Brain microvascular endothelial cell (primary cell): Measurements from ENCODE around the gene TRPM4.

ENCODE experiments used
- DNase-seq: peaks from one replicate; pipeline ENCODE4 v3.0.0-alpha.2; 2020
- H3K27ac ChIP-seq: fragments of 250-450 bp; sonication (Bioruptor Pico); 2 replicates; pipeline ENCODE4 v1.5.1; 2020; ENCODE audit warnings: mild to moderate bottlenecking, moderate library complexity
- H3K27me3 ChIP-seq: fragments of 250-450 bp; sonication (Bioruptor Pico); replicated peaks from 2 replicates; pipeline ENCODE4 v1.5.1; 2020; ENCODE audit warnings: mild to moderate bottlenecking
- H3K36me3 ChIP-seq: fragments of 250-450 bp; sonication (Bioruptor Pico); replicated peaks from 2 replicates; pipeline ENCODE4 v1.5.1; 2020; ENCODE audit warnings: mild to moderate bottlenecking
- H3K4me3 ChIP-seq: 2 replicates; pipeline ENCODE4 v1.5.1; 2011; ENCODE audit warnings: low read depth, mild to moderate bottlenecking, control low read depth, low read length, moderate library complexity
- CTCF ChIP-seq: IDR thresholded peaks from 2 replicates; pipeline ENCODE4 v1.5.1; 2011; ENCODE audit warnings: low read depth, mild to moderate bottlenecking, moderate library complexity, low read length, control low read depth, inconsistent platforms; ENCODE audit errors: missing control alignments
- in situ Hi-C: cut with HindIII; loops from 2 replicates; pipeline ENCODE4 v1.10.0; 2017; ENCODE audit warnings: low sequenced_read_pairs, low pct_ligation_motif_present

Gene TRPM4

GRCh38 chr19:49247676-49248075 lies 90.1 kb downstream of the TRPM4 start:
- H3K27me3 ChIP-seq = no peaks in the 10 kb centered on the region
- DNase-seq = no peak
- in situ Hi-C loops = no loop called here
- no peak overlapping the region for H3K27ac ChIP-seq
- no peak overlapping the region for H3K4me3 ChIP-seq
- H3K36me3 ChIP-seq = no peaks in the 10 kb centered on the region
- no peak for TF ChIP-seq CTCF

- H3K27ac ChIP-seq = no peak overlapping the region
- DNase-seq = no peak
- H3K4me3 ChIP-seq = no peak overlapping the region
- H3K36me3 ChIP-seq = no peaks in the 10 kb centered on the region
- H3K27me3 ChIP-seq = no peaks in the 10 kb centered on the region
- no peak for TF ChIP-seq CTCF
- in situ Hi-C loops = no loop called here
Measured at GRCh38 chr19:49249933-49250332, 92.3 kb downstream of the TRPM4 start.

- Histone ChIP-seq H3K27ac (no peak overlapping the region), H3K36me3 (no peaks in the 10 kb centered on the region), H3K27me3 (no peaks in the 10 kb centered on the region), H3K4me3 (no peak overlapping the region)
- no peak for DNase-seq
- in situ Hi-C loops = no loop called here
- no peak for TF ChIP-seq CTCF
Measured at GRCh38 chr19:49255674-49256073, 98.1 kb downstream of the TRPM4 start.

- no peak overlapping the region for H3K27ac ChIP-seq
- no peak overlapping the region for H3K4me3 ChIP-seq
- no peak for TF ChIP-seq CTCF
- no peak for DNase-seq
- no peaks in the 10 kb centered on the region for H3K27me3 ChIP-seq
- in situ Hi-C loops = no loop called here
- H3K36me3 ChIP-seq = no peaks in the 10 kb centered on the region
Measured at GRCh38 chr19:49256691-49257090, 99.1 kb downstream of the TRPM4 start.
